ENCODE measurements around the gene NPHP1. TPM values are rescaled to one million over a fixed set of nuclear protein-coding genes. Genes with fewer than 3 reads are reported as not detected.
"Not testable (repeated sequence)": the region's sequence is repeated elsewhere in the genome, so short reads cannot be mapped to it uniquely, and the experiment has no call there.

NPHP1 gene
- total RNA-seq, 2 donors from 2014 or later, result 0.28 to 0.36 TPM

GRCh38 chr2:110167326-110168000, 37.4 kb downstream of the NPHP1 start:
- DNase-seq (ENCODE audit: low spot score), result no peak
- Mint-ChIP-seq H3K27me3 (peaks cover 20 to 40% of the 10 kb centered on the region in 2 donors), H3K4me1 (ENCODE audit: low read depth in 2 of 2) (peaks cover 3 to 5% of the 10 kb centered on the region in 2 donors), H3K27ac (no peak overlapping the region), H3K9me3 (no peaks in the 10 kb centered on the region), H3K4me3 (no peak overlapping the region), H3K36me3 (no peaks in the 10 kb centered on the region)
- no peak for ATAC-seq

- H3K27me3 Mint-ChIP-seq, result peaks cover 22 to 38% of the 10 kb centered on the region in 2 donors
- ATAC-seq, result no peak
- peaks cover 3 to 5% of the 10 kb centered on the region in 2 donors for H3K4me1 Mint-ChIP-seq (ENCODE audit: low read depth in 2 of 2)
- H3K9me3 Mint-ChIP-seq, result no peaks in the 10 kb centered on the region
- H3K36me3 Mint-ChIP-seq, result no peaks in the 10 kb centered on the region
- no peak overlapping the region for H3K4me3 Mint-ChIP-seq
- DNase-seq (ENCODE audit: low spot score), result no peak
- H3K27ac Mint-ChIP-seq, result no peak overlapping the region
These were observed 38.5 kb downstream of the NPHP1 start for GRCh38 chr2:110166266-110166665.

GRCh38 chr2:110157153-110157793, 47.5 kb downstream of the NPHP1 start:
- peaks cover 6% of the 10 kb centered on the region for H3K36me3 Mint-ChIP-seq
- no peak for DNase-seq (ENCODE audit: low spot score)
- peak; percentile 53 to 58 for ATAC-seq
- H3K27me3 Mint-ChIP-seq, result peaks cover 14% of the 10 kb centered on the region in 2 donors
- H3K27ac Mint-ChIP-seq, result no peak overlapping the region
- peaks cover 5 to 6% of the 10 kb centered on the region in 2 donors for H3K4me1 Mint-ChIP-seq (ENCODE audit: low read depth in 2 of 2)
- H3K4me3 Mint-ChIP-seq, result no peak overlapping the region
- H3K9me3 Mint-ChIP-seq, result peaks cover 6% of the 10 kb centered on the region

GRCh38 chr2:110154828-110155227, 50.0 kb downstream of the NPHP1 start:
- not testable (repeated sequence) for ATAC-seq; H3K27ac Mint-ChIP-seq; H3K4me1 Mint-ChIP-seq (ENCODE audit: low read depth in 2 of 2); DNase-seq (ENCODE audit: low spot score); H3K9me3 Mint-ChIP-seq; H3K4me3 Mint-ChIP-seq; H3K36me3 Mint-ChIP-seq
- peaks cover 15 to 16% of the 10 kb centered on the region in 2 donors for H3K27me3 Mint-ChIP-seq

GRCh38 chr2:110154188-110154587, 50.6 kb downstream of the NPHP1 start:
- H3K4me1 Mint-ChIP-seq (ENCODE audit: low read depth in 2 of 2); ATAC-seq; H3K9me3 Mint-ChIP-seq; H3K4me3 Mint-ChIP-seq; DNase-seq (ENCODE audit: low spot score); H3K36me3 Mint-ChIP-seq; H3K27ac Mint-ChIP-seq: not testable (repeated sequence)
- H3K27me3 Mint-ChIP-seq, result peaks cover 19 to 22% of the 10 kb centered on the region in 2 donors

GRCh38 chr2:110153416-110153815, 51.4 kb downstream of the NPHP1 start:
- no peak overlapping the region for H3K4me3 Mint-ChIP-seq
- peaks cover 19 to 28% of the 10 kb centered on the region in 2 donors for H3K27me3 Mint-ChIP-seq
- no peak overlapping the region for H3K27ac Mint-ChIP-seq
- ATAC-seq (no peak), DNase-seq (ENCODE audit: low spot score) (no peak)
- peaks cover 6% of the 10 kb centered on the region for H3K36me3 Mint-ChIP-seq
- H3K4me1 Mint-ChIP-seq (ENCODE audit: low read depth in 2 of 2), result peaks cover 5 to 6% of the 10 kb centered on the region in 2 donors
- peaks cover 6% of the 10 kb centered on the region for H3K9me3 Mint-ChIP-seq

- Mint-ChIP-seq H3K4me1 (ENCODE audit: low read depth in 2 of 2) (peaks cover 5 to 6% of the 10 kb centered on the region in 2 donors), H3K9me3 (peaks cover 9% of the 10 kb centered on the region), H3K36me3 (peaks cover 6% of the 10 kb centered on the region), H3K27me3 (peaks cover 22 to 32% of the 10 kb centered on the region in 2 donors), H3K27ac (no peak overlapping the region), H3K4me3 (no peak overlapping the region)
- DNase-seq (ENCODE audit: low spot score), result no peak
- no peak for ATAC-seq
These were observed 51.9 kb downstream of the NPHP1 start for GRCh38 chr2:110152943-110153342.

- ATAC-seq (no peak), DNase-seq (ENCODE audit: low spot score) (no peak)
- H3K36me3 Mint-ChIP-seq, result peaks cover 6% of the 10 kb centered on the region
- H3K4me3 Mint-ChIP-seq, result no peak overlapping the region
- H3K27ac Mint-ChIP-seq, result no peak overlapping the region
- H3K4me1 Mint-ChIP-seq (ENCODE audit: low read depth in 2 of 2), result no peaks in the 10 kb centered on the region
- H3K27me3 Mint-ChIP-seq, result peaks cover 20 to 33% of the 10 kb centered on the region in 2 donors
- peaks cover 9% of the 10 kb centered on the region for H3K9me3 Mint-ChIP-seq
These were observed 55.2 kb downstream of the NPHP1 start for GRCh38 chr2:110149330-110150220.

- H3K36me3 Mint-ChIP-seq, result no peaks in the 10 kb centered on the region
- H3K4me1 Mint-ChIP-seq (ENCODE audit: low read depth in 2 of 2), result no peaks in the 10 kb centered on the region
- no peak for DNase-seq (ENCODE audit: low spot score)
- no peak for ATAC-seq
- no peak overlapping the region for H3K4me3 Mint-ChIP-seq
- no peak overlapping the region for H3K27ac Mint-ChIP-seq
- H3K27me3 Mint-ChIP-seq, result peaks cover 12 to 21% of the 10 kb centered on the region in 2 donors
- H3K9me3 Mint-ChIP-seq, result peaks cover 3% of the 10 kb centered on the region
These were observed 57.9 kb downstream of the NPHP1 start for GRCh38 chr2:110146945-110147332.

- Mint-ChIP-seq H3K4me3 (no peak overlapping the region), H3K4me1 (ENCODE audit: low read depth in 2 of 2) (no peaks in the 10 kb centered on the region), H3K9me3 (peaks cover 3% of the 10 kb centered on the region), H3K27ac (no peak overlapping the region), H3K27me3 (peaks cover 12 to 19% of the 10 kb centered on the region in 2 donors), H3K36me3 (no peaks in the 10 kb centered on the region)
- DNase-seq (ENCODE audit: low spot score) (no peak), ATAC-seq (no peak)
These were observed 58.4 kb downstream of the NPHP1 start for GRCh38 chr2:110146183-110146944.

- Mint-ChIP-seq H3K9me3 (peaks cover 3% of the 10 kb centered on the region), H3K27ac (no peak overlapping the region), H3K4me3 (no peak overlapping the region), H3K27me3 (peaks cover 9 to 11% of the 10 kb centered on the region in 2 donors), H3K4me1 (ENCODE audit: low read depth in 2 of 2) (no peaks in the 10 kb centered on the region), H3K36me3 (no peaks in the 10 kb centered on the region)
- DNase-seq (ENCODE audit: low spot score) (no peak), ATAC-seq (peak in 1 of 2 donors; percentile 20)
These were observed 60.8 kb downstream of the NPHP1 start for GRCh38 chr2:110143982-110144381.

- ATAC-seq, result peak in 1 of 2 donors; percentile 45
- Mint-ChIP-seq H3K36me3 (no peaks in the 10 kb centered on the region), H3K4me1 (ENCODE audit: low read depth in 2 of 2) (no peaks in the 10 kb centered on the region), H3K27me3 (peaks cover 0 to 5% of the 10 kb centered on the region in 2 donors), H3K4me3 (no peak overlapping the region), H3K9me3 (no peaks in the 10 kb centered on the region), H3K27ac (no peak overlapping the region)
- DNase-seq (ENCODE audit: low spot score), result no peak
These were observed 64.4 kb downstream of the NPHP1 start for GRCh38 chr2:110140401-110140800.

GRCh38 chr2:110134025-110134424, 70.8 kb downstream of the NPHP1 start:
- Mint-ChIP-seq H3K27ac (no peak overlapping the region), H3K9me3 (peaks cover 6% of the 10 kb centered on the region), H3K36me3 (no peaks in the 10 kb centered on the region), H3K27me3 (peaks cover 7 to 27% of the 10 kb centered on the region in 2 donors), H3K4me1 (ENCODE audit: low read depth in 2 of 2) (no peaks in the 10 kb centered on the region), H3K4me3 (no peak overlapping the region)
- ATAC-seq (no peak), DNase-seq (ENCODE audit: low spot score) (no peak)

Data from natural killer cell treated with Interleukin-12 subunit alpha and Interleukin-12 subunit beta and Interleukin-15 and Interleukin-18, amount 100 ng/mL, for 72 hours (primary cell).